ENCODE data around the gene ABHD17A. TPM values are rescaled to one million over a fixed set of nuclear protein-coding genes. Genes with fewer than 3 reads are reported as not detected.

The ABHD17A gene
- total and polyA plus RNA-seq, 9 of the 15 experiments (the other 6 are each of a cell fraction or from before 2014, with no cell fraction given), result 0.04 to 135 (median 21.8) TPM; not detected in 1

- TF ChIP-seq ZNF639 (CRISPR knock-in tag; conservative IDR thresholded peaks at IDR 0.05 in 1 of 2, IDR thresholded peaks at IDR 0.05 in 1 of 2), result peak in 1 of 2 experiments; percentile 68; a peak in 2 of 4 replicates
- peak in 1 of 2 experiments; percentile 46; a peak in 3 of 4 replicates for TF ChIP-seq MNT (conservative IDR thresholded peaks at IDR 0.05)
- TF ChIP-seq ZBTB12 (CRISPR knock-in tag; IDR thresholded peaks at IDR 0.05), result peak; percentile 87
- peak; percentile 20 for TF ChIP-seq TBP (optimal IDR thresholded peaks at IDR 0.05; ENCODE audit: low read depth, low read length)
- TF ChIP-seq TFAP4 (CRISPR knock-in tag; IDR thresholded peaks at IDR 0.05; ENCODE audit: borderline replicate concordance), result peak; percentile 64; the same call in 1 of the 2 replicates
- peak; percentile 54; the same call in 1 of the 2 replicates for TF ChIP-seq POLR2AphosphoS5 (IDR thresholded peaks at IDR 0.05; ENCODE audit: control insufficient read depth, insufficient read depth, low read depth, low read length)
- peak in 2 of 3 experiments; percentile 34 to 92; a peak in 2 of 6 replicates for TF ChIP-seq ZBTB11 (CRISPR knock-in tag; IDR thresholded peaks at IDR 0.05)
- TF ChIP-seq SP1 (CRISPR knock-in tag; IDR thresholded peaks at IDR 0.05), result peak; percentile 84
- TF ChIP-seq MTA1 (IDR thresholded peaks at IDR 0.05; ENCODE audit: borderline replicate concordance), result 0 out of 2 replicates have a peak, but pooled peaks have one; percentile 41
- TF ChIP-seq ATF1 (CRISPR knock-in tag; IDR thresholded peaks at IDR 0.05), result peak; percentile 76
- peak; percentile 89 for TF ChIP-seq ATF1 (tag; IDR thresholded peaks at IDR 0.05)
- peak in 1 of 2 experiments; percentile 79; a peak in 1 of 4 replicates for TF ChIP-seq KDM4B (IDR thresholded peaks at IDR 0.05; ENCODE audit: borderline replicate concordance in 2 of 2, low read depth in 1 of 2)
- TF ChIP-seq EP400 (IDR thresholded peaks at IDR 0.05), result peak; percentile 22; the same call in 1 of the 2 replicates
Observed at GRCh38 chr19:1885398-1886119, at the start of gene ABHD17A (continued).

Data from K562 (cell line).